A549 (cell line): ENCODE results near the gene ELMOD1. TPM values are rescaled to one million over a fixed set of nuclear protein-coding genes. Genes with fewer than 3 reads are reported as not detected.
A peak's percentile ranks its signal among the peaks of the same experiment; 100 is the strongest.

Experiments
- ATAC-seq, 2 experiments: fragments of 200-7000 bp in 1 of 2; fragments of >200 bp in 1 of 2; cut with Nextera tagmentation in 1 of 2; cut with Tn5 transposase in 1 of 2; 3 replicates each; pipeline versions ENCODE4 v1.8.0 to v1.9.1; 2018 to 2020; ENCODE audit warnings: mild to moderate bottlenecking in 1 of 2, moderate library complexity in 1 of 2
- CTCF ChIA-PET: fragments of 300-600 bp; sonication (Branson Sonifier 250); formaldehyde crosslinking; extraction: SDS; loops from one replicate; lab custom pipeline; 2021; ENCODE audit warnings: antibody characterized with exemption, inconsistent platforms; lab: Yijun Ruan, JAX
- POLR2A ChIA-PET: fragments of 350-600 bp; formaldehyde crosslinking; extraction: SDS; loops from one replicate; lab custom pipeline; 2021; ENCODE audit warnings: antibody characterized with exemption, inconsistent platforms; lab: Yijun Ruan, JAX
- DNase-seq, 2 experiments: peaks; one replicate each; pipeline versions ENCODE4 v3.0.0 to v3.0.0-alpha.2; 2011 to 2016; ENCODE audit warnings: low read depth in 1 of 2, low spot score in 1 of 2
- FAIRE-seq: peaks from 2 replicates; lab custom pipeline; 2011; peaks lifted over from hg19 to GRCh38; lab: Jason Lieb, UNC
- H3K27ac ChIP-seq, 2 experiments: fragments of >200 bp; sonication (Bioruptor Twin); formaldehyde crosslinking; 3 replicates each; pipeline ENCODE4 v1.5.1; 2016 to 2017
- H3K4me1 ChIP-seq: fragments of >200 bp; sonication (Bioruptor Twin); formaldehyde crosslinking; 3 replicates; pipeline ENCODE4 v1.6.1; 2016
- H3K4me2 ChIP-seq: fragments of >200 bp; sonication (Bioruptor Twin); formaldehyde crosslinking; 3 replicates; pipeline ENCODE4 v1.6.1; 2016
- H3K4me3 ChIP-seq: fragments of >200 bp; sonication (Bioruptor Twin); formaldehyde crosslinking; 3 replicates; pipeline ENCODE4 v1.5.1; 2016
- H3K9me3 ChIP-seq: fragments of >200 bp; sonication (Bioruptor Twin); formaldehyde crosslinking; 3 replicates; pipeline ENCODE4 v1.6.1; 2016
- BCL3 ChIP-seq: fragments of >200 bp; sonication (Bioruptor Twin); formaldehyde crosslinking; IDR thresholded peaks from 3 replicates; pipeline ENCODE4 v1.6.1; 2016
- BHLHE40 ChIP-seq: IDR thresholded peaks from 2 replicates; pipeline ENCODE4 v1.6.1; 2012; ENCODE audit warnings: low read depth, low read length, inconsistent platforms
- CBX8 ChIP-seq: fragments of 200-600 bp; sonication (generic); IDR thresholded peaks from 2 replicates; pipeline ENCODE4 v1.6.1; 2016
- CHD4 ChIP-seq: fragments of 200-600 bp; sonication (generic); IDR thresholded peaks from 2 replicates; pipeline ENCODE4 v1.6.1; 2016; ENCODE audit warnings: antibody characterized with exemption, mild to moderate bottlenecking, borderline replicate concordance
- ELK1 ChIP-seq: fragments of 150-350 bp; IDR thresholded peaks from 2 replicates; pipeline ENCODE4 v1.6.1; 2014; ENCODE audit warnings: low read depth, mild to moderate bottlenecking, low read length
- EP300 ChIP-seq, 2 experiments: fragments of >200 bp; sonication (Bioruptor Twin); formaldehyde crosslinking; IDR thresholded peaks; 2 replicates in 1 of 2; 3 replicates in 1 of 2; pipeline ENCODE4 v1.6.1; 2016 to 2017
- FOSB ChIP-seq: fragments of 250-450 bp; sonication (Bioruptor Pico); IDR thresholded peaks from 2 replicates; pipeline ENCODE4 v1.5.0; 2020; ENCODE audit warnings: mild to moderate bottlenecking, moderate library complexity
- FOSL2 ChIP-seq, 2 experiments: fragments of 450-650 bp in 1 of 2; fragments of >200 bp in 1 of 2; sonication (Bioruptor Twin) in 1 of 2; formaldehyde crosslinking; IDR thresholded peaks; 2 replicates each; pipeline versions ENCODE4 v1.5.0 to v1.6.1; 2016 to 2020; ENCODE audit warnings: mild to moderate bottlenecking in 1 of 2, moderate library complexity in 1 of 2
- FOXS1 ChIP-seq: fragments of 250-450 bp; sonication (Bioruptor Pico); IDR thresholded peaks from 2 replicates; pipeline ENCODE4 v1.5.0; 2020; ENCODE audit warnings: mild to moderate bottlenecking, moderate library complexity
- JUN ChIP-seq, 2 experiments: fragments of >200 bp; sonication (Bioruptor Twin); formaldehyde crosslinking; IDR thresholded peaks; 2 replicates in 1 of 2; 3 replicates in 1 of 2; pipeline ENCODE4 v1.6.1; 2016 to 2017
- KDM1A ChIP-seq: fragments of 200-600 bp; sonication (generic); IDR thresholded peaks from 2 replicates; pipeline ENCODE4 v1.6.1; 2016; ENCODE audit warnings: low read depth, mild to moderate bottlenecking
- MAZ ChIP-seq: fragments of 150-350 bp; IDR thresholded peaks from 2 replicates; pipeline ENCODE4 v1.6.1; 2014; ENCODE audit warnings: antibody characterized with exemption, low read depth, low read length, borderline replicate concordance
- NFE2L2 ChIP-seq: fragments of 150-350 bp; conservative IDR thresholded peaks from 2 replicates; pipeline ENCODE4 v1.6.1; 2014; ENCODE audit warnings: low read length
- NR3C1 ChIP-seq: fragments of >200 bp; sonication (Bioruptor Twin); formaldehyde crosslinking; IDR thresholded peaks from 3 replicates; pipeline ENCODE4 v1.6.1; 2017
- PHF8 ChIP-seq: fragments of 200-600 bp; sonication (generic); IDR thresholded peaks from 2 replicates; pipeline ENCODE4 v1.6.1; 2016; ENCODE audit warnings: low read depth, mild to moderate bottlenecking, antibody characterized with exemption, moderate library complexity, borderline replicate concordance
- POLR2AphosphoS2 ChIP-seq: conservative IDR thresholded peaks from 2 replicates; pipeline ENCODE4 v1.6.1; 2012; ENCODE audit warnings: low read length, improper control_type of control experiment, inconsistent platforms
- RAD21 ChIP-seq, 2 experiments: fragments of >200 bp in 1 of 2; sonication (Bioruptor Twin) in 1 of 2; formaldehyde crosslinking in 1 of 2; IDR thresholded peaks in 1 of 2; conservative IDR thresholded peaks in 1 of 2; 2 replicates in 1 of 2; 3 replicates in 1 of 2; pipeline ENCODE4 v1.6.1; 2012 to 2018; ENCODE audit warnings: inconsistent platforms in 1 of 2
- RCOR1 ChIP-seq: fragments of 150-350 bp; IDR thresholded peaks from 2 replicates; pipeline ENCODE4 v1.6.1; 2014; ENCODE audit warnings: antibody characterized with exemption, low read length, low read depth
- SMC3 ChIP-seq: fragments of >200 bp; sonication (Bioruptor Twin); formaldehyde crosslinking; IDR thresholded peaks from 3 replicates; pipeline ENCODE4 v1.6.1; 2018; ENCODE audit warnings: inconsistent platforms
- ZSCAN20 ChIP-seq: fragments of 250-450 bp; sonication (Bioruptor Pico); IDR thresholded peaks from 2 replicates; pipeline ENCODE4 v1.8.0; 2022; ENCODE audit warnings: mild to moderate bottlenecking, moderate library complexity
- WGBS: methylation state at CpG from one replicate; pipeline ENCODE4 v1.1.6; 2017; ENCODE audit errors: missing lambda C conversion rate; 5-methylcytosine and 5-hydroxymethylcytosine counted together
- polyA plus RNA-seq, 4 experiments: library from polyadenylated mRNA; depleted of rRNA in 3 of 4; stranded (reverse); fragments of >200 nt; fragmentation: RNase III in 1 of 4; extraction: RNeasy Plus Mini Kit Qiagen cat#74134 plus additional on column Dnase treatment in 1 of 4; gene quantifications; 2 replicates in 3 of 4; 3 replicates in 1 of 4; pipeline ENCODE4 v1.2.3, GENCODE V29; 2011 to 2017
- TF ChIP-seq, protein P1 (sequence below): IDR thresholded peaks from 2 replicates; pipeline ENCODE4 v1.6.1; 2012; ENCODE audit warnings: low read depth, borderline replicate concordance
- TF ChIP-seq, protein P2 (sequence below): fragments of 250-450 bp; sonication (Bioruptor Pico); IDR thresholded peaks from 2 replicates; pipeline ENCODE4 v1.5.0; 2020; ENCODE audit warnings: low read depth, mild to moderate bottlenecking, moderate library complexity
- TF ChIP-seq, protein P3 (sequence below): fragments of 250-450 bp; sonication (Bioruptor Pico); IDR thresholded peaks from 2 replicates; pipeline ENCODE4 v1.5.0; 2021; ENCODE audit warnings: mild to moderate bottlenecking, moderate library complexity, borderline replicate concordance
- TF ChIP-seq, protein P4 (sequence below): fragments of >200 bp; sonication (Bioruptor Twin); formaldehyde crosslinking; IDR thresholded peaks from 3 replicates; pipeline ENCODE4 v1.5.1; 2016
- TF ChIP-seq, protein P5 (sequence below): fragments of 450-650 bp; IDR thresholded peaks from 2 replicates; pipeline ENCODE4 v1.6.1; 2014; ENCODE audit warnings: antibody characterized with exemption

Gene ELMOD1
- polyA plus RNA-seq, 2 of the 4 experiments (the other 2 are of a cell fraction), result 0.04 to 0.08 TPM

- ATAC-seq (no peak), FAIRE-seq (no peak), DNase-seq (no peak)
- CTCF ChIA-PET, result interaction anchor here (0.6 to 5.8 kb wide), 20 partner anchors 16 to 1534 kb away, joined by 3 to 75 read pairs (median 4); partner anchors contain the start of genes ALKBH8 and ELMOD1
- TF ChIP-seq BHLHE40, result no peak
- Histone ChIP-seq H3K9me3 (no peaks in the 10 kb centered on the region; the same call in 2 of the 3 replicates), H3K4me3 (no peak overlapping the region), H3K27ac (no peak overlapping the region), H3K4me2 (no peak overlapping the region), H3K4me1 (peaks cover 20% of the 10 kb centered on the region; the same call in 1 of the 3 replicates)
- POLR2A ChIA-PET, result no interaction called here
- WGBS, result 63% methylated on average over 6 of the region's 6 CpGs
Observed at GRCh38 chr11:107688322-107688918, 97.5 kb downstream of the ELMOD1 start.

- ATAC-seq (peak; percentile 90 to 94), DNase-seq (peak; percentile 34 to 47), FAIRE-seq (no peak)
- Histone ChIP-seq H3K9me3 (no peaks in the 10 kb centered on the region; the same call in 2 of the 3 replicates), H3K4me1 (peaks cover 20% of the 10 kb centered on the region; the same call in 1 of the 3 replicates), H3K4me3 (no peak overlapping the region), H3K4me2 (peak overlapping the region; percentile 67), H3K27ac (peak overlapping the region in 1 of 2 experiments; percentile 50; a peak in 2 of 6 replicates)
- ChIA-PET CTCF (interaction anchor here (0.6 to 5.8 kb wide), 40 partner anchors 9 to 1535 kb away, joined by 3 to 75 read pairs (median 4); partner anchors contain the start of genes ALKBH8 and ELMOD1), POLR2A (no interaction called here)
- 44% methylated on average over 11 of the region's 11 CpGs for WGBS
- TF ChIP-seq ELK1 (no peak), FOSB (CRISPR knock-in tag) (no peak), RCOR1 (no peak), PHF8 (no peak), CBX8 (no peak), EP300 (IDR thresholded peaks at IDR 0.05) (no peak), POLR2AphosphoS2 (no peak), CHD4 (no peak), KDM1A (no peak), BCL3 (no peak), NR3C1 (no peak), ZSCAN20 (CRISPR knock-in tag) (no peak), FOXS1 (CRISPR knock-in tag) (no peak), JUN (IDR thresholded peaks at IDR 0.05) (no peak), RAD21 (conservative IDR thresholded peaks at IDR 0.05 in 1 of 2, IDR thresholded peaks at IDR 0.05 in 1 of 2) (peak; percentile 87 to 90), MAZ (no peak), FOSL2 (IDR thresholded peaks at IDR 0.05) (no peak), FOSL2 (CRISPR knock-in tag; IDR thresholded peaks at IDR 0.05) (no peak), SMC3 (peak; percentile 86), NFE2L2 (no peak)
- TF ChIP-seq, protein P1, sequence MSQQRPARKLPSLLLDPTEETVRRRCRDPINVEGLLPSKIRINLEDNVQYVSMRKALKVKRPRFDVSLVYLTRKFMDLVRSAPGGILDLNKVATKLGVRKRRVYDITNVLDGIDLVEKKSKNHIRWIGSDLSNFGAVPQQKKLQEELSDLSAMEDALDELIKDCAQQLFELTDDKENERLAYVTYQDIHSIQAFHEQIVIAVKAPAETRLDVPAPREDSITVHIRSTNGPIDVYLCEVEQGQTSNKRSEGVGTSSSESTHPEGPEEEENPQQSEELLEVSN, result no peak
- TF ChIP-seq, protein P2, sequence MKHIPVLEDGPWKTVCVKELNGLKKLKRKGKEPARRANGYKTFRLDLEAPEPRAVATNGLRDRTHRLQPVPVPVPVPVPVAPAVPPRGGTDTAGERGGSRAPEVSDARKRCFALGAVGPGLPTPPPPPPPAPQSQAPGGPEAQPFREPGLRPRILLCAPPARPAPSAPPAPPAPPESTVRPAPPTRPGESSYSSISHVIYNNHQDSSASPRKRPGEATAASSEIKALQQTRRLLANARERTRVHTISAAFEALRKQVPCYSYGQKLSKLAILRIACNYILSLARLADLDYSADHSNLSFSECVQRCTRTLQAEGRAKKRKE, result no peak
- TF ChIP-seq, protein P3, sequence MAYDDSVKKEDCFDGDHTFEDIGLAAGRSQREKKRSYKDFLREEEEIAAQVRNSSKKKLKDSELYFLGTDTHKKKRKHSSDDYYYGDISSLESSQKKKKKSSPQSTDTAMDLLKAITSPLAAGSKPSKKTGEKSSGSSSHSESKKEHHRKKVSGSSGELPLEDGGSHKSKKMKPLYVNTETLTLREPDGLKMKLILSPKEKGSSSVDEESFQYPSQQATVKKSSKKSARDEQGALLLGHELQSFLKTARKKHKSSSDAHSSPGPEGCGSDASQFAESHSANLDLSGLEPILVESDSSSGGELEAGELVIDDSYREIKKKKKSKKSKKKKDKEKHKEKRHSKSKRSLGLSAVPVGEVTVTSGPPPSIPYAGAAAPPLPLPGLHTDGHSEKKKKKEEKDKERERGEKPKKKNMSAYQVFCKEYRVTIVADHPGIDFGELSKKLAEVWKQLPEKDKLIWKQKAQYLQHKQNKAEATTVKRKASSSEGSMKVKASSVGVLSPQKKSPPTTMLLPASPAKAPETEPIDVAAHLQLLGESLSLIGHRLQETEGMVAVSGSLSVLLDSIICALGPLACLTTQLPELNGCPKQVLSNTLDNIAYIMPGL (CRISPR knock-in tag), result no peak
- TF ChIP-seq, protein P4, sequence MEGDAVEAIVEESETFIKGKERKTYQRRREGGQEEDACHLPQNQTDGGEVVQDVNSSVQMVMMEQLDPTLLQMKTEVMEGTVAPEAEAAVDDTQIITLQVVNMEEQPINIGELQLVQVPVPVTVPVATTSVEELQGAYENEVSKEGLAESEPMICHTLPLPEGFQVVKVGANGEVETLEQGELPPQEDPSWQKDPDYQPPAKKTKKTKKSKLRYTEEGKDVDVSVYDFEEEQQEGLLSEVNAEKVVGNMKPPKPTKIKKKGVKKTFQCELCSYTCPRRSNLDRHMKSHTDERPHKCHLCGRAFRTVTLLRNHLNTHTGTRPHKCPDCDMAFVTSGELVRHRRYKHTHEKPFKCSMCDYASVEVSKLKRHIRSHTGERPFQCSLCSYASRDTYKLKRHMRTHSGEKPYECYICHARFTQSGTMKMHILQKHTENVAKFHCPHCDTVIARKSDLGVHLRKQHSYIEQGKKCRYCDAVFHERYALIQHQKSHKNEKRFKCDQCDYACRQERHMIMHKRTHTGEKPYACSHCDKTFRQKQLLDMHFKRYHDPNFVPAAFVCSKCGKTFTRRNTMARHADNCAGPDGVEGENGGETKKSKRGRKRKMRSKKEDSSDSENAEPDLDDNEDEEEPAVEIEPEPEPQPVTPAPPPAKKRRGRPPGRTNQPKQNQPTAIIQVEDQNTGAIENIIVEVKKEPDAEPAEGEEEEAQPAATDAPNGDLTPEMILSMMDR, result peak; percentile 83
- TF ChIP-seq, protein P5, sequence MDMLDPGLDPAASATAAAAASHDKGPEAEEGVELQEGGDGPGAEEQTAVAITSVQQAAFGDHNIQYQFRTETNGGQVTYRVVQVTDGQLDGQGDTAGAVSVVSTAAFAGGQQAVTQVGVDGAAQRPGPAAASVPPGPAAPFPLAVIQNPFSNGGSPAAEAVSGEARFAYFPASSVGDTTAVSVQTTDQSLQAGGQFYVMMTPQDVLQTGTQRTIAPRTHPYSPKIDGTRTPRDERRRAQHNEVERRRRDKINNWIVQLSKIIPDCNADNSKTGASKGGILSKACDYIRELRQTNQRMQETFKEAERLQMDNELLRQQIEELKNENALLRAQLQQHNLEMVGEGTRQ, result no peak
Observed at GRCh38 chr11:107689317-107690202, 98.6 kb downstream of the ELMOD1 start.
